UCSD-AML1 (cell line): ENCODE results near the gene TMEM69.
"Not testable (repeated sequence)": the region's sequence is repeated elsewhere in the genome, so short reads cannot be mapped to it uniquely, and the experiment has no call there.

ENCODE experiments used
- DNase-seq: peaks from one replicate; lab custom pipeline; 2025; ENCODE audit not compliant: unreplicated experiment; lab: John Stamatoyannopoulos, UW

Gene TMEM69

DNA sequence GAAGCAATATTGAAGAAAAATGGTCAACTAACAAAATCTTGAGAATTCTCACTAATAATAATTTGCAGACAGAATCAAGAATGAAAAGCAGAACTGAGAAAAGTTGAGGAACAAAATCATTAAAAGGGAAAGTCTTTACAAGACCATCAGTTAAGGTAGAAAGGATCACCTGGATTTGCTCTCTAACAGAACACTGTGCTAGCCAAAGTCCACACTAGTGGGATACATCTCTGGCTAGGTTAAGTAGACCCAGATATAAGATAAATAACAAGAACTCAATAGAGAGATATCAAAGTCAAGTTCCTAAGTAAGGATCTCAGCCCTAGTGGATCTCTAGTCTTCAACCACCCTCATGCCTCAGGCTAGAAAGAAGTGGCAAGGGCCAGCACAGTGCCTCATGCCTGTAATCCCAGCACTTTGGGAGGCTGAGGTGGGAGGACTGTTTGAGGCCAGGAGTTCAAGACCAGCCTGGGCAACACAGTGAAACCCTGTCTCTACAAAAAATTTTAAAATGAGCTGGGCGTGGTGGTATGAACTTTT is 42.9 kb downstream of the TMEM69 start:
- DNase-seq = no peak

GRCh38 chr1:45739137-45739536 is 51.2 kb downstream of the TMEM69 start:
- DNase-seq = no peak

GRCh38 chr1:45739641-45740156 is 51.7 kb downstream of the TMEM69 start:
- DNase-seq = not testable (repeated sequence)
